Thoracic aorta (tissue), 2 donors: ENCODE data around the gene SLC39A11. TPM values are rescaled to one million over a fixed set of nuclear protein-coding genes. Genes with fewer than 3 reads are reported as not detected.
"Not testable (repeated sequence)": the region's sequence is repeated elsewhere in the genome, so short reads cannot be mapped to it uniquely, and the experiment has no call there.

Experiments used
- ATAC-seq: fragments of 150-250 bp; one replicate; pipeline ENCODE4 v1.8.0; 2017; ENCODE audit warnings: low read depth; ENCODE audit not compliant: insufficient number of reproducible peaks, low FRiP score
- DNase-seq: peaks from one replicate; pipeline ENCODE4 v3.0.0-alpha.2; 2020; ENCODE audit warnings: low spot score
- H3K27ac ChIP-seq, 2 donors: fragments of 200-600 bp; sonication (generic); 1 replicate in 1 of 2; 2 replicates in 1 of 2; pipeline ENCODE4 v1.5.1; 2016; ENCODE audit warnings: mild to moderate bottlenecking in 2 of 2, moderate library complexity in 2 of 2
- H3K27me3 ChIP-seq: fragments of 200-600 bp; sonication (generic); replicated peaks from 2 replicates; pipeline ENCODE4 v1.6.0; 2016; ENCODE audit warnings: mild to moderate bottlenecking; ENCODE audit not compliant: insufficient read depth
- H3K36me3 ChIP-seq: fragments of 200-600 bp; sonication (generic); one replicate; pipeline ENCODE4 v1.5.1; 2016
- H3K4me1 ChIP-seq, 2 donors: fragments of 200-600 bp; sonication (generic); 1 replicate in 1 of 2; 2 replicates in 1 of 2; pipeline versions ENCODE4 v1.5.1 to v1.6.0; 2016; ENCODE audit warnings: low read depth in 2 of 2, mild to moderate bottlenecking in 1 of 2; ENCODE audit not compliant: control insufficient read depth in 1 of 2
- H3K4me3 ChIP-seq: fragments of 200-600 bp; sonication (generic); 2 replicates; pipeline ENCODE4 v1.5.1; 2016; ENCODE audit warnings: mild to moderate bottlenecking
- H3K9me3 ChIP-seq: fragments of 200-600 bp; sonication (generic); 2 replicates; pipeline ENCODE4 v1.5.1; 2016
- CTCF ChIP-seq: fragments of 200-600 bp; sonication (generic); IDR thresholded peaks from one replicate; pipeline ENCODE4 v1.5.1; 2019; ENCODE audit warnings: antibody characterized with exemption
- total RNA-seq, 2 donors: library from RNA; depleted of rRNA; stranded (reverse); fragments of >200 nt; gene quantifications; one replicate each; pipeline versions ENCODE4 v1.1.0 to v1.2.3, GENCODE V29; 2016

The SLC39A11 gene
- total RNA-seq, 2 donors from 2014 or later: 12.0 to 29.1 TPM

DNA sequence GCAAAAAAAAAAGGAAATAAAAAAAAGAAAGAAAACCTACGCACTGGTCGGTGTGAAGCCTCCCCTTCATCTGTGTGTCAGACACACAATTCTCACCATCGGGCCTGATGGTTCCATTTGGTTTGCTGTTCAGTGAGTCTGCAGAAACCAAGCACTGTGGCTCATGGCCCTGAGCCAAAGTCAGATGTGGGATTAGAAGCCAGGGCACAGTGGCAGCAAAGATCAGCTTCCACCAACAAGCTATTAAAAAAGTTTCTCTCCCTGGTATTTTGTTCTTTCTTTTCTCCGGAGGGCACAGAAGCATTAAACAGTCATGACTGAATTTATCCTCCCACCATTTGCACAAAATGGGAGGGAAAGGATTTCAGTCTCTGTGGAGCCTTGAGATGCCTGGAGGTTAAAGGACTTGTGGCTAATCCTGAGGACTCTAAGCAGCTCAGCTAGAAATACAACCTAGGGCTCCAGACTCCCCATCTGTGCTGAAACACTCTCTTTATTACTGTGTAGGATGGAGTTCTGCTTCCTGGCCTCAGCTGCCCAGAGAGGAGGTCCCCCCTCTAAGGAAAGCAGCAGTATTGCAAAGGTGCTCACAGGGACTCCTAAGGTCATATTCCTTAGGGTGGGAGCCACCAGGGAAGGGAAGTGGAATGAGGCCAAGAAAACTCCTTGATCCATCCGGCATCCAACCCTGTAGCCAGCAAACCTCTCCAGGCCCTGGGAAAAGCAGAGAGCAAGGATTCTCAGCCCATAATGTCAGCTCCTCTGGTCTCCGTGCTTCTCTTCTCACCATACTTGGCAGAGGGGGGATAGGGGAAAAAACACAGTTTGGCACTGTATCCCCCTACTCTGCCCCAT is 28.2 kb downstream of the SLC39A11 start:
- Histone ChIP-seq H3K4me3 (no peak overlapping the region), H3K27ac (peak overlapping the region; percentile 54 to 55), H3K36me3 (no peaks in the 10 kb centered on the region), H3K4me1 (peaks cover 10 to 31% of the 10 kb centered on the region in 2 donors), H3K27me3 (no peaks in the 10 kb centered on the region), H3K9me3 (no peaks in the 10 kb centered on the region)
- ATAC-seq: no peak
- DNase-seq: no peak
- no peak for TF ChIP-seq CTCF

DNA sequence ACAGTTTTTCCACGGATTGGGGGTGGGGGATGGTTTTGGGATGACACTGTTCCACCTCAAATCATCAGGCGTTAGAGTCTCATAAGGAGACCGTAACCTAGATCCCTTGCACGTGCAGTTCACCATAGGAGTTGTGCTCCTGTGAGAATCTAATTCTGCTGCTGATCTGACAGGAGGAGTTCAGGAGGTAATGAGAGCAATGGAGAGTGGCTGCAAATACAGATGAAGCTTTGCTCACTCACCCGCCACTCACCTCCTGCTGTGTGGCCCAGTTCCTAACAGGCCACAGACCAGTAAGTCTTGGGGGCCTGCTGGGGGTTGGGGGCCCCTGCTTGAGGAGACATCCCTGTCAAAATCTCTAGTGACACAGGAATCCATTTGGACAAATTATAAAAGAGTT is 29.8 kb downstream of the SLC39A11 start:
- no peak for ATAC-seq
- Histone ChIP-seq H3K27me3 (no peaks in the 10 kb centered on the region), H3K4me3 (no peak overlapping the region), H3K36me3 (no peaks in the 10 kb centered on the region), H3K9me3 (no peaks in the 10 kb centered on the region), H3K27ac (no peak overlapping the region), H3K4me1 (peaks cover 10 to 32% of the 10 kb centered on the region in 2 donors)
- no peak for TF ChIP-seq CTCF
- no peak for DNase-seq

DNA sequence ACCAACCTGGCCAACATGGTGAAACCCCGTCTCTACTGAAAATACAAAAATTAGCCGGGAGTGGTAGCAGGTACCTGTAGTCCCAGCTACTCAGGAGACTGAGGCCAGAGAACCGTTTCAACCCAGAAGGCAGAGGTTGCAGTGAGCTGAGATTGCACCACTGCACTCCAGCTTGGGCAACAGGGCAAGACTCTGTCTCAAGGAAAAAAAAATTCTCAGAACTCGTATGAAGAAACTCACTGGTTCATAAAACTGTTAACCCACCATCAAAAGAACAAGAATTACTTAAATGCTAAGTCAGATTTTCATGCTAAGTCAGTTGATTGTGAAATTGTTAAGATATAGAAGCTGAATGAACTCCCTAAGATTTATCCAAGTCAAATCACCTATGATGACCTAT is 31.3 kb downstream of the SLC39A11 start:
- Histone ChIP-seq H3K9me3 (no peaks in the 10 kb centered on the region), H3K4me3 (no peak overlapping the region), H3K4me1 (peaks cover 10 to 29% of the 10 kb centered on the region in 2 donors), H3K27ac (no peak overlapping the region), H3K36me3 (no peaks in the 10 kb centered on the region), H3K27me3 (no peaks in the 10 kb centered on the region)
- ATAC-seq (no peak), DNase-seq (no peak)
- no peak for TF ChIP-seq CTCF

DNA sequence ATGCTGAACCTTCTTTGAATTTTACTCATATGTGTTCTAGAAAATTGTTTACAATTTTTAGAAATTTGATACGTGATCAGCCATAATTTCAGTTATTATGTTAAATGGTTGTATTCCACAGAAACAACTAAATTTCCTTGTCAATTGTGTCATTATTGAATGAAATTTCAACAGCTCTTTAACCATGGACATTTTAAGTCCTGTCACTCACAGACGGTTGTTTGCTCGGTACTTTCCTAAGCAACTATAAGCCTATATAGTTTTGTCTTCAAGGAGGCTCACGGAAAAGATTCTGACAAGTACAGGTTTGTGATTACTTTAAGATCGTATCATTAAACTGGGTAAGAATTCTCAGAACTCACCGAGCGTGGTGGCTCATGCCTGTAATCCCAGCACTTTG is 31.8 kb downstream of the SLC39A11 start:
- H3K9me3 ChIP-seq: no peaks in the 10 kb centered on the region
- DNase-seq: no peak
- TF ChIP-seq CTCF: no peak
- ATAC-seq: no peak
- no peaks in the 10 kb centered on the region for H3K27me3 ChIP-seq
- H3K4me1 ChIP-seq: peaks cover 10 to 29% of the 10 kb centered on the region in 2 donors
- no peaks in the 10 kb centered on the region for H3K36me3 ChIP-seq
- H3K4me3 ChIP-seq: no peak overlapping the region
- no peak overlapping the region for H3K27ac ChIP-seq

DNA sequence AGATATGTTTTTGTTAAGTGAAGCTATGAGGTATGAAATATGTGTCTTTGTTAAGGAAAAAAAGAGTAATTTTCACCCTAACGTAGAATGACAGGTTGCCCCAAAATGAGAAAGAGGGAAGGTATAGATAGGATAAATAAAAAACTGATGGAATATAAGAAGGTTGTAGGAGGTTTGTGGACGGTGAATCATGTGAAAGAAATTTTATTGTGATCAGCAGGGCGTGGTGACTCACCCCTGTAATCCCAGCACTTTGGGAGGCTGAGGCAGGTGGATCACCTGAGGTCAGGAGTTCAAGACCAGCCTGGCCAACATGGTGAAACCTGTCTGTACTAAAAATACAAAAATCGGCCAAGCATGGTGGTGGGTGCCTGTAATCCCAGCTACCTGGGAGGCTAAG is 32.8 kb downstream of the SLC39A11 start:
- not testable (repeated sequence) for H3K27me3 ChIP-seq, ATAC-seq, H3K36me3 ChIP-seq, DNase-seq, H3K27ac ChIP-seq, H3K9me3 ChIP-seq, H3K4me3 ChIP-seq
- H3K4me1 ChIP-seq: peaks cover 7 to 24% of the 10 kb centered on the region in 2 donors
